GM21360 (cell line): ENCODE measurements around the gene CTH.
"Not testable (repeated sequence)": the region's sequence is repeated elsewhere in the genome, so short reads cannot be mapped to it uniquely, and the experiment has no call there.

Experiments
- ATAC-seq: cut with Tn5 transposase; IDR thresholded peaks from one replicate; pipeline ENCODE4 v1.9.1; 2021; ENCODE audit warnings: mild to moderate bottlenecking, moderate library complexity; ENCODE audit not compliant: unreplicated experiment

Gene CTH

DNA sequence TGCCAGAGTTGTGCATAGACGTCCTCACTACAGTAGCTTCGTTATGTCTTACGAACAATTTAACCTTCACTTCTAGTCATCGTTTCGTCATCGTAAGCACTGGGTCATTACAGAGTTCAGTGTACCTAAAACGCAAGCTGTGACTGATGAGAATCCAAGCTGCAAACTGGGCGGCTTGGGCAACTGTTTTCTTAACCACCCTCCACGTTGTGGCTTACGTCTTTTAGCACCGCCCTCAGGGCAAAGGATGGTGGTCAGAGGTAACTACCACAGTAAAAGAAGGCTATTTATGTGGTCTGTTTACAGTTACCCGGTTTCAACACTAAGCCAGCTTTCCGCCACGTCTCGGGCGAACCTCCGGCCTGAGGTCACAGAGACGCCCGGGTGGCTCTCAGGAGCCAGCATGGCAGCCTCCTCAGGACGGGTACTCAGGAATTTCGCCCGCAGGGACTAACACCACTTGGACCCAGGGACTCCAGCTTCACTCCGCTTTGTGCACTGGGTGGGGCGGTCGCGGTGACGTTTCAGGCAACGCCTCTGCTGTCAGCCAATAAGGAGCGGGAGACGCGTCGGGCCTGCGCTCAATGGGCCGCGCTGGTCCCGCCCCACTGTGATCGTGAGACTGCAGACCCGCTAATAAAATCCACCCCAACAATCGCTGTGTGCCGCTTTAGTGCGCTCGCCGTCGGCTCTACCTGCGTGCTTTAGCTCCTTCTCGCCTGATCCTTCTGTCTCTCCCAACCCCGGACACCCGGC lies at the start of gene CTH:
CTH (plus strand) TSS at position 665 of the 756 bp plus-strand sequence. CDS start 148 bp downstream, outside the sequence.
- ATAC-seq: peak; percentile 96

DNA sequence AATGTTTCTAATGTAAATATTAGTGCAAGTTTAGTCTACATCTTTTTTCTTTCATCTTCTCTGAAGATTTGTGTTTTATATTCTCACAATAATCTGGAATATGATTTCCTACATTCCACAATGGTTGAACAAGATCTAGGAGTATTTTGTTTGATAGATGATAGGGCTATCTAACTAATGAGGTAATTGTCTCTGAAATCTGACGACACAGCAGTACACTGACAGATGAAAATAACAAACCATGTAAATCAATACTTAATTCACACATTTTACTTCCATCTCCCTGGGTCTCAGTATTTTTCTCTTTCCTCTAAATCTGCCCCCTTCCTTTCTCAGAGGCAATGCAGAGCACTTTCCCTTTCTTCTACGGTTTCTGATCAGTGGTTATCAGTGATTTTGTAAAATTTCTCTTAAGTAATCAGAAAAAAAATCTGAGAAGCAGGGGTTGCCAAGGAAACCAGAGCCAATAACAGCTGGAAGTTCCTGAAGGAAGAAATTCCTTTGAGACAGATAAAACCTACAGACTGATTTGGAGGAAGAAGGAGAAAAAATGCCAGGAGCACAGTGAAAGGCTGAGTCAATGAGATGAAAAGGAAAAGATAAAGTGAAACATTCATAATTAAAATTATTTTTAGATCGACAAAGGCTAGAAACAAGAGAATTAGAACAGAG lies 49.2 kb upstream of the CTH start:
- no peak for ATAC-seq

DNA sequence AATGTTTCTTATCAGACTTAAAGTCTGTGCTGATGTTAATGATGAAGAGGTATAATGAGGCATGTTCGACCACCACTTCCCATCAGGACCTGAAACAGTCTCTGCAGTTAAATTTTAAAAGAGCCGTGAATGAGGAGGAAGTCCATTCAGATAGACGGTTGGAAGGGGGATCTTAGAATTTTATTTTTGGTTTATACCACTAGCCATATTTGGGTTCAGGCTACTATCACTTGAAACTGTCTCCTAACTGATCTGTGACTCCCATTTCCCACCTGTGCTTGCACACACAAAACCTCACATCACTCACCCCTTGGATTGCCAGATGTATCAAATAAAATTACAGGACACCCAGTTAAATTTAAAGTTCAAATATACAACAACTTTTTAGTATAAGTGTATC lies 46.6 kb upstream of the CTH start:
- no peak for ATAC-seq

DNA sequence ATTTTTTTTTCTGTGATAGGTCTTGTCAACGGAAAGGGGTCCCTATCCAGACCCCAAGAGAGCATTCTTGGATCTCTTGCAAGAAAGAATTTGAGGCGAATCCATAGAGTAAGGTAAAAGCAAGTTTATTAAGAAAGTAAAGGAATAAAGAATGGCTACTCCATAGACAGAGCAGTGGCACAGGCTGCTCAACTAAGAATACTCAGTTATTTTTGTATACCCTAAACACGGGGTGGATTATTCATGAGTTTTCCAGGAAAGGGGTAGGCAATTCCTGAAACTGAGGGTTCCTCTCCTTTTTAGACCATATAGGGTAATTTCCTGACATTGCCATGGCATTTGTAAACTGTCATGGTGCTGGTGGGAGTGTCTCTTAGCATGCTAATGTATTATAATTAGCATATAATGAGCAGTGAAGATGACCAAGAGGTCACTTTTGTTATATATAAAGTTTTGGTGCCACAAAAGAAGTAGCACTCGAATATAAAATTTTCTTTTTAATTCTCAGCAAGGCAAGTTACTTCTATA lies 44.6 kb upstream of the CTH start:
- not testable (repeated sequence) for ATAC-seq

DNA sequence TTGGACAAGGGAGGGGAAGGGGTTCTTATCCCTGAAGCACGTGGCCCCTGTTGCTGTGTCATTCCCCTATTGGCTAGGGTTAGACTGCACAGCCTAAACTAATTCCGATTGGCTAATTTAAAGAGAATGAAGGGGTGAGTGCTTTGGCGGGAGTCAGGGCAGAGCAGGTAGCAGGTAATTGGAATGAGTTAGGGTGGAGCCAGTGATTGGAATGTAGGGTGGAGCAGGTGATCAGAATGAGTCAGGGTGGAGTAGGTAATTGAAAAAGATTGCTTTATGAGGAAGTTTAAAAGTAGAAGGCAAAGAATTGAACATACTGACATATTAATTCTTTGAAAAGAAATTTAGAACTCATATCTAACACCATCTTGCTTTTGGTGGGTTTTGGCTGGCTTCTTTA lies 44.1 kb upstream of the CTH start:
- ATAC-seq: not testable (repeated sequence)

DNA sequence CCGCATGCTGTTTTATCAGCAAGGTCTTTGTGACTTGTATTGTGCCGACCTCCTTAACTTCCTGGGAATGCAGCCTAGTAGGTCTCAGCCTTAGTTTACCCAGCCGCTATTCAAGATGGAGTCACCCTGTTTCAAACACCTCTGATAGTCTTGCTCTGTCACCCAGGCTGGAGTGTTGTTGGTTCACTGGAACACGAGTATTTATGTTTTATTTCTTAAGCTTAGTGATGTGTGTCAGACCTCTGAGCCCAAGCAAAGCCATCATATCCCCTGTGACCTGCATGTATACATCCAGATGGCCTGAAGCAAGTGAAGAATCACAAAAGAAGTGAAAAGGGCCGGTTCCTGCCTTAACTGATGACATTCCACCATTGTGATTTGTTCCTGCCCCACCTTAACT lies 43.7 kb upstream of the CTH start:
- not testable (repeated sequence) for ATAC-seq

DNA sequence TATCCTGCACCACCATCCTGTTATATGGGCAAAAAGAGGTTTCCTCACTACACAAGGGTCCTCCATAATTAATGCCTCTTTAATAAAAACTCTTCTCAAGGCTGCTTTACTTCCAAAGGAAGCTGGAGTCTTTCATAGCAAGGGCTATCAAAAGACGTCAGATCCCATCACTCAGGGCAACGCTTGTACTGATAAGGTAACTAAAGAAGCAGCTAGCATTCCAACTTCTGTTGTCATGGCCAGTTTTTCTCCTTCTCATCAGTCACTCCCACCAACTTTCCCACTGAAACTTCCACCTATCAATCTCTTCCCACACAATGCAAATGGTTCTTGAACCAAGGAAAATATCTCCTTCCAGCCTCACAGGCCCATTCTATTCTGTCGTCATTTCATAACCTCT lies 39.5 kb upstream of the CTH start:
- ATAC-seq: not testable (repeated sequence)

DNA sequence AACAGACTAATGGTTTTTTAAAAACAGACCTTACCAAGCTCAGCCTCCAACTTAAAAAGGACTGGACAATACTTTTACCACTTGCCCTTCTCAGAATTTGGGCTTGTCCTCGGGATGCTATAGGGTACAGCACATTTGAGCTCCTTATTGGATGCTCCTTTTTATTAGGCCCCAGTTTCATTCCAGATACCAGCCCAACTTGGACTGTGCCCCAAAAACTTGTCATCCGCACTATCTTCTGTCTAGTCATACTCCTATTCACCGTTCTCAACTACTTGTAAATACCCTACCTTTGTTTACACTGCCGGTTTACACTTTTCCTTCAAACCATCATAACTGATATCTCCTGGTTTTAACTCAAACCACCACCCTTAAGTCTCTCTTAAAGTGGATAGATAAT lies 38.6 kb upstream of the CTH start:
- no peak for ATAC-seq

DNA sequence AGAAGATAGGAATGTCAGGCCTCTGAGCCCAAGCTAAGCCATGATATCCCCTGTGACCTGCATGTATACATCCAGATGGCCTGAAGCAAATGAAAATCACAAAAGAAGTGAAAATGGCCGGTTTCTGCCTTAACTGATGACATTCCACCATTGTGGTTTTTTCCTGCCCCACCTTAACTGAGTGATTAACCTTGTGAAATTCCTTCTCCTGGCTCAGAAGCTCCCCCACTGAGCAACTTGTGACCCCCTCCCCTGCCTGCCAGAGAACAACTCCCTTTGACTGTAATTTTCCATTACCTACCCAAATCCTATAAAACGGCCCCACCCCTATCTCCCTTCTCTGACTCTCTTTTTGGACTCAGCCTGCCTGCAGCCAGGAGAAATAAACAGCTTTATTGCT lies 37.5 kb upstream of the CTH start:
- not testable (repeated sequence) for ATAC-seq

DNA sequence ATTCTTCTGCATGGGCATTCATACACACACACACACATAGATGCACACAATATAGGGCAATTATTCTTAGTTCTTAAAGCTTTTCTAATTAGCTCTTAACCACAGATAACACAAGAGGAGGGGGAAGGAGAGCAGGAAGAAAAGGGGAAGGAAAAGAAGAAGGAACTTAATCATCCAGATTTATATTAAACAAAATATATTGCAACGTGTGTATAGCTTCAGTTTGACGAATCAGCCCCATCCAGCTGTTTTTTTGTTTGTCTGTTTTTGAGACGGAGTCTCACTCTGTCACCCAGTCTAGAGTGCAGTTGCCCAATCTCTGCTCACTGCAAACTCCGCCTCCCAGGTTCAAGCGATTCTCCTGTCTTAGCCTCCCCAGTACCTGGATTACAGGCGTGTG lies 34.9 kb upstream of the CTH start:
- no peak for ATAC-seq

DNA sequence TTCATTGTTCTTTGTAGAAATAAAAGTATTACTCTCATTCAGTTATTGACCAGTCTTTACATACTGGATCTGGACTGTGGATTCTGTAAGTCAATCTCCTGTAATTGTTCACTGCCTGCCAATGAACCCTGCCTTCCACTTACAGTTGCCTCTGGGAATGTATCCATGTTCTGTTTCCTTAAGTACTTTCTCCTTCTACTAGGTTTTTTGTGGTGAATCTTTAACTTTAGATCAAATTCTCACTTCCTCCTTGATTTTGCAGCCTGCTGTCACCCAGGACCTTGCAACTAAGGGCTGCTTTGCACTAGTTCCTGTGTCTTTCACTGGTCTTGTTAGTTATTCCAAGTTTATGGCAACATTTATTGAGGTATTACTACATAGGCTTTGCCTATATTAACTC lies 28.4 kb upstream of the CTH start:
- ATAC-seq: peak; percentile 69

DNA sequence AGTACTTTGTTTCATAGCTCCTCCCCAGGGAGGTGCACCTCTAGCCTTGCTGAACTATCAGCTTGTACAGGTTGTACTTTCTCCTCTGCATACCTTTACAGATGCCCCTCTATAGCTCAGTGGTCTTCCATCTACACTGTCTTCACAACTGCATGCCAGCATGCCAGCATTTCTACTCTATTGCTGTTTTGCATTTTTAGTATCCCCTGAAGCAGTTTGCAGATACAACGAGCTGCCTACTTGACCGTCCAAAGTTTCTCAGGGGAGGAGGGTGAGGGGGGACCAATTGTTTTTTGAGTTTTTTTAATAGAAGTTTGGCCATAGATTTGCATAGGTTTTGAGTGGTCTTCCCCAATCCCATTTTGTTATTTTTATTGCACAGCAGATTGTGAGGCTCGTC lies 27.6 kb upstream of the CTH start:
- no peak for ATAC-seq

DNA sequence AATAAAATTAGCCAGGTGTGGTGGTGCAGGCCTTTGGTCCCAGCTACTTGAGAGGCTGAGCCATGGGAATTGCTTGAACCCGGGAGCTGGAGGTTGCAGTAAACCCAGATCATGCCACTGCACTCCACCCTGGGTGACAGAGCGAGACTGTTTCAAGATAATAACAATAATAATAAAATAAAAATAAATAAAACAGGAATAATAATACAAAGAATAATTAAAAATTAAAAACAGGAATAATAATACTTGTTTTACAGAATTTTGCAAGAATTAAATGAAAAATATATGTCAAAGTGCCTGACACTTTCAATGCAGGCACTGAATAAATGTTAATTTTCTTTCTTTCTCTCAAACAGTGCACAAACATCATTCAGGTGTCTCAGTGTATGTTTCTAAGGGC lies 26.5 kb upstream of the CTH start:
- no peak for ATAC-seq

DNA sequence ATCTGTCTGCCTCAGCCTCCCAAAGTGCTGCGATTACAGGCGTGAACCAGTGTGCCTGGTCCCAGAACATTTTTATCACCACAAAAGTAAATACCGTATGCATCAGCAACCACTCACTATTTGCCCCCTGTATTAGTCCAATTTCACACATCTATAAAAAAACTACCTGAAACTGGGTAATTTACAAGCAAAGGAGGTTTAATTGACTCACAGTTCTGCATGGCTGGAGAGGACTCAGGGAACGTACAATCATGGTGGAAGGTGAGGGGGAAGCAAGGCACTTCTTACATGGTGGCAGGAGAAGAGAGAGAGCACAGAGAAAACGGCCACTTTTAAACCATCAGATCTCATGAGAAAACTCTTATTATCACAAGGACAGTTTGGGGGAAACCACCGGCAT lies 25.6 kb upstream of the CTH start:
- ATAC-seq: no peak

DNA sequence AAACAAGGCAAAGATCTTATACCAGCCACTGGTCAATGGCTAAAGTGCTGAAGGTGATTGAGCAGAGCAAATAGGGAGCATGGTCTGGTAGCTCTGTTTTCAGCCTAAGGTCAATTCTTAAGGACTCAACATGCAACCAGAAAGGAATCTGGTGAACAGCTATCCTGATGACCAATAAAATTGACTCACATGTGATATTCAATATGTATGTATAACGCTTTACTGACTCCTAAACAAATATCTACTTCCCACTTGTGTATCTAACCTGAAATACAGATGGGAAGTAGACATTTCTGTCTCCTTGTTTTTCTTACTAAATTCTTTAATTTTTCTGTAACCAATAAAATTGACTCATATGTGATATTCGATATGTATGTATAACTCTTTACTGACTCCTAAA lies 24.9 kb upstream of the CTH start:
- ATAC-seq: no peak

DNA sequence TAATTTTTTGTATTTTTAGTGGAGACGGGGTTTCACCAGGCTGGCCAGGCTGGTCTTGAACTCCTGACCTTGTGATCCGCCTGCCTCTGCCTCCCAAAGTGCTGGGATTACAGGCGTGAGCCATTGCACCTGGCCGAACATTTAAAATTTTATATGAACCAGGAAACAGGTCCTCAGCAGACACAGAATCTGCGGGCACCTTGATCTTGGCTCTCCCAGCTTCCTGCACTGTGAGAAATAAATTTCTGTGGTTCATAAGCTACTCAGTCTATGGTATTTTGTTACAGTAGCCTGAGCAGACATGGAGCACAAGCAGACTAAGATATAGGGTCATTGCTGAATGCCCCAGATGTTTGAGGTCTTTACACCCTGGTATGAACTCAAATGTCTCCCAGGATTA lies 23.6 kb upstream of the CTH start:
- no peak for ATAC-seq

DNA sequence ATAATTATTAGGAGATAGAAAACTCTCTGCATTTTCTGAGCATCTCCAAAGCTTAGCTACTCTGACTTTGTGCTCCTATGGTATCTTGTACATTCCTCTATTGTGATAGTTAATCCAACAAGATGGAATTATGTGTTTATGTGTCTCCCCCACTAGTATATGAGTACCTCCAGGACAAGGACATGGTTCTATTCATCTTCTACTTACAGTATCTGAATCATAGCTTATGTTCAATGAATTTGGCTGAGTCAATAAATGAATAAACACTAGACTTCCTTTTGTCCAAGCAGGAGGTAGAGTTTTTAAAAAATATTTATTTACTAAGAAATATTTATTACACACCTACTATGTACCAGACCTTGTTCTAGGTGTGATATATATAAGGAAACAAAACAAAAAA lies 18.4 kb upstream of the CTH start:
- ATAC-seq: no peak

DNA sequence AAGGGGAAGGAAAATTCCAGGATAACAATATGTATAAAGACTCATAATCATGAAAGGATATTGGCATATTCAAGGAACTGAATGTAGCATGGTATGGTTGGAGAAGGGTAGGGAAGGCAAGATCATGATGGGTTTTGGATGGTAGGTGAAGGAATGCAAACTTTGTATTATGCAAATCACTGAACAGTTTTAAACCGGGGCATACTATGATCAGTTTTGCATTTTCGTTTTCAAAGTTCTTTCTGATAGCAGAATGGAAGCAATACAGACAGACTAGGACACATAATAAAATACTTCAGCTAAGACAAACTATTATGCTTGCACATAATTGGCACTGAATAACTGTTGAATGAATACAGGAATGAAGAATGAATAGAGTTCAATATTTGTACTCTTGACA lies 14.5 kb upstream of the CTH start:
- ATAC-seq: no peak

DNA sequence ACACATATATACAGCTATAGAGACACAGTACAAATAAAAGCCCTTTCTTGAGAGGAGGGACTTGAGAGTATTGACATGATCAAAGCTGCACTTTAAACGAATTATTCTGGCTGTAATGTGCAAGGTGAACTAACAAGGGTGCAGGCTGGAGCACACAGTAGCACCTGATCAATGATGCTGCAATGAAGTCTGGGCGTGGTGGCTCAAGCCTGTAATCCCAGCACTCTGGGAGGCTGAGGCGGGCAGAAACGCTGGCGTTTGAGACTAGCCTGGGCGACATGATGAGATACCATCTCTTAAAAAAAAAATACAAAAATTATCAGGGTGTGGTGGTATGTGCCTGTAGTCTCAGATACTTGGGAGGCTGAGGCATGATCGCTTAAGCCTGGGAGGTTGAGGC lies 14.1 kb upstream of the CTH start:
- ATAC-seq: no peak

DNA sequence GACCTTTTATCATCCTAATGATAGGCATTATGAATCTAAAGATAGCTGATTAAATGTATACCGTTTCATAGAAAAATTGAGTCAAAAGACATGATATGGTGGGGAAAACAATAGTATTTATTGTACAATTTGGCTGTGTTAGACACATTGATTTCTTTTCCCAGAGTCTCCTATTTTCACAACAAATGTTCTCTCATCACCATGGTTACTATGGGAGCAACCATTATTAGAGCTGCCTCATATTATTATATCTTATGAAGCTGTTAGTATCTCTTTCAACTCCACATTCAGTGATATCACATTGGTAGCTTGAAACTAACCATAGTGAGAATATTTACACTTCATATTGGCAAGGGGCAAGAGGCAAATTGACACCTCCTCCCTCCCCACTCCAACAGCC lies 10.7 kb upstream of the CTH start:
- no peak for ATAC-seq

DNA sequence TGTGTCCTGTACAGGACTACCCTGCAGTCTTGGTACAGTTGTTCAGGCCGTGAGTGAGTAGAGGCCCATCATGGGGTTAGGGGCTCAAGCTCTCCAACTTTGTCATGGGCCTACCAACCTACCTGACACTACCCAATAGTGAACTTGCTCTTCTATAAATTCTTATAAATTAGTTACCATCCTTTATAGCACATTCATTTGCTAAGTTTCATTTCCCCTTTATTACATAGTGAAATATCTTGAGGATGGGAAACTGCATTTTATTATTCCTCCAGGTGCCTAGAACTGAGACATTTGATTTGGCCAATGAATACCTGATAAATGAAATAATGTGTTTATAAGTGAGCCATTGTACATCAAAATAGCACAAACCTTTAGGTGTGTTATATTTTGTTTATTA lies 9.1 kb upstream of the CTH start:
- no peak for ATAC-seq

DNA sequence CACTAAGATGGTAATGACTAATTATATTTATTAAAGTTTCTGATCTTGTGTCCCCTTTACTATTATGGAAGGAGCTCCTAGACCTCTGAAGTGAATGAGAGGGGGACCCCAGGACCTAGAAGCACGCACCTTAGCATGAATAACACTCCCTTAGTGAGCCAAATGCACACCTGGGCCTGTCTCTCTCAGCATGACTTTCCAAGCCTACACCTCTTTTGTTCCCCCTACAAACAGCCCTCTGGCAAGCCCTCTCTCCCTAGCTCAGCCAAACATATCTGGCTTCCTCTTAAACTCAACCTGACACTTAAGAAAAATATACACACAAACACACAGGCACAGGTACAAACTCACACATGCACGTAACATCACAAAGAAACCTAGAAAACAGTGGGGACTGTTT lies 7.3 kb upstream of the CTH start:
- no peak for ATAC-seq
